HG02852 (cell line): Measurements from ENCODE around the gene ANLN.
"Not testable (repeated sequence)": the region's sequence is repeated elsewhere in the genome, so short reads cannot be mapped to it uniquely, and the experiment has no call there.

Experiments used
- ATAC-seq: cut with Tn5 transposase; IDR thresholded peaks from one replicate; pipeline ENCODE4 v1.9.1; 2021; ENCODE audit warnings: mild to moderate bottlenecking, moderate library complexity; ENCODE audit not compliant: unreplicated experiment

The ANLN gene

GRCh38 chr7:36497176-36497575 is 107.5 kb downstream of the ANLN start:
- not testable (repeated sequence) for ATAC-seq

- no peak for ATAC-seq
Observed at GRCh38 chr7:36497775-36498174, 108.1 kb downstream of the ANLN start.
